Smooth muscle cell (in vitro differentiated cells): ENCODE measurements around the gene ZKSCAN7. TPM values are rescaled to one million over a fixed set of nuclear protein-coding genes. Genes with fewer than 3 reads are reported as not detected.

ENCODE experiments used
- DNase-seq: peaks from one replicate; lab custom pipeline; 2025; ENCODE audit not compliant: unreplicated experiment; lab: John Stamatoyannopoulos, UW
- H2AFZ ChIP-seq: fragments of 200-600 bp; sonication (generic); 2 replicates; pipeline ENCODE4 v1.6.0; 2016; ENCODE audit warnings: antibody characterized with exemption, low read depth, mild to moderate bottlenecking
- H3F3A ChIP-seq: fragments of 200-600 bp; sonication (generic); 2 replicates; pipeline ENCODE4 v1.6.0; 2017; ENCODE audit warnings: antibody characterized with exemption, low read depth
- H3K27ac ChIP-seq: fragments of 200-600 bp; sonication (generic); 2 replicates; pipeline ENCODE4 v1.5.1; 2016; ENCODE audit warnings: low read depth, mild to moderate bottlenecking
- H3K27me3 ChIP-seq: fragments of 200-600 bp; sonication (generic); 2 replicates; pipeline ENCODE4 v1.6.1; 2016; ENCODE audit warnings: low read depth, mild to moderate bottlenecking
- H3K36me3 ChIP-seq: fragments of 200-600 bp; sonication (generic); 2 replicates; pipeline ENCODE4 v1.5.1; 2016; ENCODE audit warnings: low read depth
- H3K4me1 ChIP-seq: fragments of 200-600 bp; sonication (generic); 2 replicates; pipeline ENCODE4 v1.5.1; 2016; ENCODE audit warnings: low read depth
- H3K4me2 ChIP-seq: fragments of 200-600 bp; sonication (generic); 2 replicates; pipeline ENCODE4 v1.6.0; 2016; ENCODE audit warnings: mild to moderate bottlenecking
- H3K4me3 ChIP-seq: fragments of 200-600 bp; sonication (generic); 2 replicates; pipeline ENCODE4 v1.5.1; 2016; ENCODE audit warnings: mild to moderate bottlenecking
- H3K79me2 ChIP-seq: fragments of 200-600 bp; sonication (generic); 2 replicates; pipeline ENCODE4 v1.6.0; 2016; ENCODE audit warnings: low read depth, mild to moderate bottlenecking
- H3K9ac ChIP-seq: fragments of 200-600 bp; sonication (generic); 2 replicates; pipeline ENCODE4 v1.6.0; 2016; ENCODE audit warnings: low read depth
- H3K9me3 ChIP-seq: fragments of 200-600 bp; sonication (generic); replicated peaks from 2 replicates; pipeline ENCODE4 v1.5.1; 2016; ENCODE audit warnings: low read depth
- H4K20me1 ChIP-seq: fragments of 200-600 bp; sonication (generic); 2 replicates; pipeline ENCODE4 v1.6.0; 2016; ENCODE audit warnings: low read depth
- CTCF ChIP-seq: fragments of 200-600 bp; sonication (generic); IDR thresholded peaks from 2 replicates; pipeline ENCODE4 v1.5.1; 2017; ENCODE audit warnings: borderline replicate concordance, mild to moderate bottlenecking, antibody characterized with exemption; ENCODE audit not compliant: insufficient read depth, poor library complexity, severe bottlenecking
- WGBS: methylation state at CpG from one replicate; pipeline ENCODE4 v1.1.7; 2016; ENCODE audit warnings: low lambda C conversion rate; 5-methylcytosine and 5-hydroxymethylcytosine counted together
- polyA plus RNA-seq: library from polyadenylated mRNA; unstranded; fragments of >200 nt; fragmentation: Nextera tagmentation; extraction: Ambion mirVana; gene quantifications from 2 replicates; pipeline ENCODE4 v1.2.1, GENCODE V29; 2016
- total RNA-seq: library from RNA; depleted of rRNA; stranded (reverse); fragments of >200 nt; gene quantifications from 2 replicates; pipeline ENCODE4 v1.2.3, GENCODE V29; 2014

ZKSCAN7 gene
- total and polyA plus RNA-seq, 2 experiments from 2014 or later: 4.6 to 5.6 TPM

DNA sequence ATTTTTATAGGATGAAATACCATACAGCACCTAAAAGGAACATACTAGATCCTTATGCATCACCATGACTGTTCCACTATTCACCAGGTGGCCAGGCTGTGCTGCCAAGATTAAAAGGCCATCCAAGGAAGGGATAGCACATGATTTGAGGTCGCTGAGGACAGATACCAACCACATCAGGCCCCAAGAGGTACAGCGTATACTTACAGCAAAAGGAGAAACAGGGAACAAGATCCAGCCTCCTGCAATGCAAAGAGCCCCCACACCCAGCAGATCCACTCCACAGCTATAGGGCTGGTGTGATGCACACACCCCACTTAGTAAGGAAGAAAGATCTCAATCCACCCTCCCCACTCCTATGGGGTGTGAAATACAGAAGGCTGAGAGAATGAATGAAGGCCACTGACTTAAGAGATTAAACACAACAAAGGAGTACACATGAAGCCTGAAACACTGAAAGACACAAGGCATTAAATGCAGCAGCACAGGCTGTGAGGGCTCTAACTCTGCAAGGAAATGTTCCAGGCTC, 45.5 kb upstream of the ZKSCAN7 start:
- H3K79me2 ChIP-seq: peaks cover 58% of the 10 kb centered on the region
- peak overlapping the region; percentile 94 for H3K4me3 ChIP-seq
- peaks cover 14% of the 10 kb centered on the region for H3K4me1 ChIP-seq
- H3F3A ChIP-seq: no peaks in the 10 kb centered on the region
- H3K9ac ChIP-seq: peak overlapping the region; percentile 82
- H3K36me3 ChIP-seq: no peaks in the 10 kb centered on the region
- peaks cover 8% of the 10 kb centered on the region for H4K20me1 ChIP-seq
- 81% methylated on average over 2 of the region's 2 CpGs for WGBS
- H3K27ac ChIP-seq: no peak overlapping the region
- no peaks in the 10 kb centered on the region for H3K9me3 ChIP-seq
- no peak overlapping the region for H2AFZ ChIP-seq
- H3K4me2 ChIP-seq: peak overlapping the region; percentile 98
- no peaks in the 10 kb centered on the region for H3K27me3 ChIP-seq
- TF ChIP-seq CTCF: no peak
- DNase-seq: no peak

- H3K27ac ChIP-seq: peak overlapping the region; percentile 82
- peak overlapping the region; percentile 98 for H2AFZ ChIP-seq
- H3K4me2 ChIP-seq: peak overlapping the region; percentile 98
- peaks cover 53% of the 10 kb centered on the region for H3K79me2 ChIP-seq
- no peaks in the 10 kb centered on the region for H3K36me3 ChIP-seq
- H4K20me1 ChIP-seq: peaks cover 8% of the 10 kb centered on the region
- DNase-seq: no peak
- H3K4me3 ChIP-seq: peak overlapping the region; percentile 94
- no peaks in the 10 kb centered on the region for H3K27me3 ChIP-seq
- no peaks in the 10 kb centered on the region for H3K9me3 ChIP-seq
- H3K4me1 ChIP-seq: peaks cover 14% of the 10 kb centered on the region
- H3K9ac ChIP-seq: peak overlapping the region; percentile 82
- under 1% methylated on average over 6 of the region's 6 CpGs for WGBS
- no peak for TF ChIP-seq CTCF
- H3F3A ChIP-seq: no peaks in the 10 kb centered on the region
Measured at GRCh38 chr3:44510000-44510368, 45.0 kb upstream of the ZKSCAN7 start.

- TF ChIP-seq CTCF: no peak
- Histone ChIP-seq H3F3A (no peaks in the 10 kb centered on the region), H3K4me3 (peak overlapping the region; percentile 94), H4K20me1 (peaks cover 8% of the 10 kb centered on the region), H3K4me1 (peaks cover 14% of the 10 kb centered on the region), H3K36me3 (no peaks in the 10 kb centered on the region), H3K9me3 (no peaks in the 10 kb centered on the region), H3K27ac (peak overlapping the region; percentile 82), H2AFZ (peak overlapping the region; percentile 98), H3K79me2 (peaks cover 41% of the 10 kb centered on the region), H3K4me2 (peak overlapping the region; percentile 98), H3K9ac (peak overlapping the region; percentile 82), H3K27me3 (no peaks in the 10 kb centered on the region)
- 44% methylated on average over 4 of the region's 4 CpGs for WGBS
- no peak for DNase-seq
Measured at GRCh38 chr3:44511238-44511566, 43.8 kb upstream of the ZKSCAN7 start.

GRCh38 chr3:44513513-44513912, 41.5 kb upstream of the ZKSCAN7 start:
- TF ChIP-seq CTCF: no peak
- no peak overlapping the region for H3K9ac ChIP-seq
- WGBS: 63% methylated on average over 3 of the region's 3 CpGs
- H3K4me3 ChIP-seq: no peak overlapping the region
- no peaks in the 10 kb centered on the region for H3K9me3 ChIP-seq
- no peak for DNase-seq
- H3F3A ChIP-seq: no peaks in the 10 kb centered on the region
- H3K79me2 ChIP-seq: peaks cover 18% of the 10 kb centered on the region
- peaks cover 14% of the 10 kb centered on the region for H3K4me1 ChIP-seq
- no peak overlapping the region for H2AFZ ChIP-seq
- no peak overlapping the region for H3K4me2 ChIP-seq
- H4K20me1 ChIP-seq: peaks cover 2% of the 10 kb centered on the region
- no peak overlapping the region for H3K27ac ChIP-seq
- H3K36me3 ChIP-seq: no peaks in the 10 kb centered on the region
- H3K27me3 ChIP-seq: no peaks in the 10 kb centered on the region
